Measurements from ENCODE around the gene MAP3K13. TPM values are rescaled to one million over a fixed set of nuclear protein-coding genes. Genes with fewer than 3 reads are reported as not detected.
"Not testable (repeated sequence)": the region's sequence is repeated elsewhere in the genome, so short reads cannot be mapped to it uniquely, and the experiment has no call there.

Gene MAP3K13
- total RNA-seq, 1 donor from 2014 or later = 14.7 TPM

GRCh38 chr3:185411133-185411532 is 48.2 kb downstream of the MAP3K13 start:
- Mint-ChIP-seq H3K4me1 (ENCODE audit: low read depth) (no peaks in the 10 kb centered on the region), H3K27ac (no peak overlapping the region), H3K27me3 (ENCODE audit: low read depth) (peaks cover 2% of the 10 kb centered on the region), H3K36me3 (ENCODE audit: low read depth) (no peaks in the 10 kb centered on the region), H3K4me3 (ENCODE audit: low read depth) (no peak overlapping the region), H3K9me3 (no peaks in the 10 kb centered on the region)
- intact Hi-C loops (cut with micrococcal nuclease) = no loop called here
- no peak for DNase-seq (ENCODE audit: low spot score)

- no peak for DNase-seq (ENCODE audit: low spot score)
- Mint-ChIP-seq H3K27ac (no peak overlapping the region), H3K4me3 (ENCODE audit: low read depth) (no peak overlapping the region), H3K27me3 (ENCODE audit: low read depth) (peaks cover 10% of the 10 kb centered on the region), H3K4me1 (ENCODE audit: low read depth) (no peaks in the 10 kb centered on the region), H3K9me3 (no peaks in the 10 kb centered on the region), H3K36me3 (ENCODE audit: low read depth) (no peaks in the 10 kb centered on the region)
- intact Hi-C loops (cut with micrococcal nuclease) = no loop called here
Observed at GRCh38 chr3:185416513-185416912, 53.6 kb downstream of the MAP3K13 start.

GRCh38 chr3:185418561-185418977 is 55.6 kb downstream of the MAP3K13 start:
- DNase-seq (ENCODE audit: low spot score); H3K9me3 Mint-ChIP-seq; H3K4me3 Mint-ChIP-seq (ENCODE audit: low read depth); H3K36me3 Mint-ChIP-seq (ENCODE audit: low read depth); intact Hi-C loops (cut with micrococcal nuclease); H3K27ac Mint-ChIP-seq; H3K4me1 Mint-ChIP-seq (ENCODE audit: low read depth): not testable (repeated sequence)
- H3K27me3 Mint-ChIP-seq (ENCODE audit: low read depth) = peaks cover 13% of the 10 kb centered on the region

- no peak overlapping the region for H3K27ac Mint-ChIP-seq
- no peaks in the 10 kb centered on the region for H3K36me3 Mint-ChIP-seq (ENCODE audit: low read depth)
- no peaks in the 10 kb centered on the region for H3K9me3 Mint-ChIP-seq
- peaks cover 16% of the 10 kb centered on the region for H3K27me3 Mint-ChIP-seq (ENCODE audit: low read depth)
- no peak for DNase-seq (ENCODE audit: low spot score)
- intact Hi-C loops (cut with micrococcal nuclease) = no loop called here
- H3K4me1 Mint-ChIP-seq (ENCODE audit: low read depth) = peaks cover 3% of the 10 kb centered on the region
- H3K4me3 Mint-ChIP-seq (ENCODE audit: low read depth) = no peak overlapping the region
Observed at GRCh38 chr3:185420762-185421161, 57.8 kb downstream of the MAP3K13 start.

- H3K27ac Mint-ChIP-seq = no peak overlapping the region
- no peak for DNase-seq (ENCODE audit: low spot score)
- intact Hi-C loops (cut with micrococcal nuclease) = no loop called here
- H3K36me3 Mint-ChIP-seq (ENCODE audit: low read depth) = no peaks in the 10 kb centered on the region
- peaks cover 16% of the 10 kb centered on the region for H3K27me3 Mint-ChIP-seq (ENCODE audit: low read depth)
- H3K4me3 Mint-ChIP-seq (ENCODE audit: low read depth) = no peak overlapping the region
- peaks cover 3% of the 10 kb centered on the region for H3K4me1 Mint-ChIP-seq (ENCODE audit: low read depth)
- no peaks in the 10 kb centered on the region for H3K9me3 Mint-ChIP-seq
Observed at GRCh38 chr3:185421577-185422232, 58.8 kb downstream of the MAP3K13 start.

GRCh38 chr3:185422677-185423076 is 59.7 kb downstream of the MAP3K13 start:
- intact Hi-C loops (cut with micrococcal nuclease) = no loop called here
- Mint-ChIP-seq H3K4me1 (ENCODE audit: low read depth) (peaks cover 3% of the 10 kb centered on the region), H3K36me3 (ENCODE audit: low read depth) (no peaks in the 10 kb centered on the region), H3K27me3 (ENCODE audit: low read depth) (peaks cover 16% of the 10 kb centered on the region), H3K4me3 (ENCODE audit: low read depth) (no peak overlapping the region), H3K9me3 (no peaks in the 10 kb centered on the region), H3K27ac (no peak overlapping the region)
- DNase-seq (ENCODE audit: low spot score) = no peak

GRCh38 chr3:185423178-185423577 is 60.2 kb downstream of the MAP3K13 start:
- Mint-ChIP-seq H3K27me3 (ENCODE audit: low read depth) (peaks cover 16% of the 10 kb centered on the region), H3K27ac (no peak overlapping the region), H3K4me3 (ENCODE audit: low read depth) (no peak overlapping the region), H3K36me3 (ENCODE audit: low read depth) (no peaks in the 10 kb centered on the region), H3K9me3 (no peaks in the 10 kb centered on the region), H3K4me1 (ENCODE audit: low read depth) (peaks cover 3% of the 10 kb centered on the region)
- DNase-seq (ENCODE audit: low spot score) = no peak
- intact Hi-C loops (cut with micrococcal nuclease) = no loop called here

GRCh38 chr3:185424435-185424834 is 61.5 kb downstream of the MAP3K13 start:
- no peak overlapping the region for H3K27ac Mint-ChIP-seq
- H3K4me3 Mint-ChIP-seq (ENCODE audit: low read depth) = no peak overlapping the region
- H3K27me3 Mint-ChIP-seq (ENCODE audit: low read depth) = peaks cover 16% of the 10 kb centered on the region
- intact Hi-C loops (cut with micrococcal nuclease) = no loop called here
- H3K9me3 Mint-ChIP-seq = no peaks in the 10 kb centered on the region
- peaks cover 3% of the 10 kb centered on the region for H3K4me1 Mint-ChIP-seq (ENCODE audit: low read depth)
- DNase-seq (ENCODE audit: low spot score) = no peak
- no peaks in the 10 kb centered on the region for H3K36me3 Mint-ChIP-seq (ENCODE audit: low read depth)

GRCh38 chr3:185430375-185430774 is 67.4 kb downstream of the MAP3K13 start:
- no peak overlapping the region for H3K4me3 Mint-ChIP-seq (ENCODE audit: low read depth)
- H3K36me3 Mint-ChIP-seq (ENCODE audit: low read depth) = no peaks in the 10 kb centered on the region
- H3K9me3 Mint-ChIP-seq = no peaks in the 10 kb centered on the region
- H3K27ac Mint-ChIP-seq = no peak overlapping the region
- H3K27me3 Mint-ChIP-seq (ENCODE audit: low read depth) = peaks cover 6% of the 10 kb centered on the region
- intact Hi-C loops (cut with micrococcal nuclease) = no loop called here
- no peak for DNase-seq (ENCODE audit: low spot score)
- H3K4me1 Mint-ChIP-seq (ENCODE audit: low read depth) = no peaks in the 10 kb centered on the region

- Mint-ChIP-seq H3K4me1 (ENCODE audit: low read depth) (no peaks in the 10 kb centered on the region), H3K36me3 (ENCODE audit: low read depth) (no peaks in the 10 kb centered on the region), H3K27me3 (ENCODE audit: low read depth) (peaks cover 7% of the 10 kb centered on the region), H3K27ac (no peak overlapping the region), H3K9me3 (no peaks in the 10 kb centered on the region), H3K4me3 (ENCODE audit: low read depth) (no peak overlapping the region)
- no peak for DNase-seq (ENCODE audit: low spot score)
- intact Hi-C loops (cut with micrococcal nuclease) = no loop called here
Observed at GRCh38 chr3:185439745-185440466, 77.0 kb downstream of the MAP3K13 start.

- Mint-ChIP-seq H3K27ac (no peak overlapping the region), H3K4me1 (ENCODE audit: low read depth) (no peaks in the 10 kb centered on the region), H3K9me3 (no peaks in the 10 kb centered on the region), H3K4me3 (ENCODE audit: low read depth) (no peak overlapping the region), H3K36me3 (ENCODE audit: low read depth) (no peaks in the 10 kb centered on the region), H3K27me3 (ENCODE audit: low read depth) (peaks cover 7% of the 10 kb centered on the region)
- intact Hi-C loops (cut with micrococcal nuclease) = no loop called here
- DNase-seq (ENCODE audit: low spot score) = no peak
Observed at GRCh38 chr3:185442031-185442430, 79.1 kb downstream of the MAP3K13 start.

GRCh38 chr3:185444329-185444728 is 81.4 kb downstream of the MAP3K13 start:
- H3K27ac Mint-ChIP-seq = no peak overlapping the region
- no peaks in the 10 kb centered on the region for H3K4me1 Mint-ChIP-seq (ENCODE audit: low read depth)
- no peaks in the 10 kb centered on the region for H3K9me3 Mint-ChIP-seq
- peaks cover 4% of the 10 kb centered on the region for H3K27me3 Mint-ChIP-seq (ENCODE audit: low read depth)
- no peaks in the 10 kb centered on the region for H3K36me3 Mint-ChIP-seq (ENCODE audit: low read depth)
- intact Hi-C loops (cut with micrococcal nuclease) = no loop called here
- H3K4me3 Mint-ChIP-seq (ENCODE audit: low read depth) = no peak overlapping the region
- no peak for DNase-seq (ENCODE audit: low spot score)

GRCh38 chr3:185448107-185448506 is 85.2 kb downstream of the MAP3K13 start:
- H3K9me3 Mint-ChIP-seq = no peaks in the 10 kb centered on the region
- H3K4me1 Mint-ChIP-seq (ENCODE audit: low read depth) = no peaks in the 10 kb centered on the region
- H3K4me3 Mint-ChIP-seq (ENCODE audit: low read depth) = no peak overlapping the region
- no peak overlapping the region for H3K27ac Mint-ChIP-seq
- H3K36me3 Mint-ChIP-seq (ENCODE audit: low read depth) = no peaks in the 10 kb centered on the region
- H3K27me3 Mint-ChIP-seq (ENCODE audit: low read depth) = no peaks in the 10 kb centered on the region
- no peak for DNase-seq (ENCODE audit: low spot score)
- intact Hi-C loops (cut with micrococcal nuclease) = no loop called here
